Measurements from ENCODE around the gene RAB31. TPM values are rescaled to one million over a fixed set of nuclear protein-coding genes. Genes with fewer than 3 reads are reported as not detected.
A peak's percentile ranks its signal among the peaks of the same experiment; 100 is the strongest.

Gene RAB31
- total and polyA plus RNA-seq, 2 of the 13 experiments (the other 11 are each of a cell fraction or from before 2014, with no cell fraction given), result 1.1 to 1.7 TPM

DNA sequence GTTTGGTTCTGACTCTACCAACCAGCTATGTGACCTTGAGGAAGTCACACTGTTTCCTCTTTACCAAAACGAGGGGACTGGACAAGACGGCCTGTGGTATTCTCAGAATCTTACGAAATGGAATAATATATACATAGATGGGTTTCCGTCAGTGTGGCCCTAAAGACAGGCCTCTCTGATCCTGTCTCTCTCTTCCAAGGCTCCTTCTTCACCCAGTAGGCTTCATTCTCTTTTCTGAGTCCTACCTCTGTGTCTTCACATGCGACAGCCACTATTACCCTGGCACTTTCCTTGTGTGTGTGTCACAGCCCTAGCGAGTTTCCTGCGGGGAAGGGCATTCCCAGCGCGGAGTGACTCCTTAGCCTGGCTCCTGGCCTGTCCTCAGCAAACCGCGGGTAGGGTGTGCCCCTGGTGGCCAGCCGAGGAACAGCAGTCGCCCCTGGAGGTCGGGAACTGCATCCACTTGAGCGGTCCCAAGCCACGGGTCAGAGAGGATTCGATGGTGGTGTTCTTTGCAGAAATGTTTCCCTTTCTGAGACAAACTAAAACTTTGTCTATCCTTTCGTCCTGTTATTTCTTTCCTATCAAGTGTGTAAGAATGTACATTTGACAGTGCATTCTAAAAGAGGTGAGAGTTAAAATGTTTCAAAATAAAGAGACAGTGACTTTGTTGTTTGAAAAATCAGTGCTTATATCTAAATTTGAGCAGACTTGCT lies 63.3 kb downstream of the RAB31 start (continued):
- TF ChIP-seq, protein P1, sequence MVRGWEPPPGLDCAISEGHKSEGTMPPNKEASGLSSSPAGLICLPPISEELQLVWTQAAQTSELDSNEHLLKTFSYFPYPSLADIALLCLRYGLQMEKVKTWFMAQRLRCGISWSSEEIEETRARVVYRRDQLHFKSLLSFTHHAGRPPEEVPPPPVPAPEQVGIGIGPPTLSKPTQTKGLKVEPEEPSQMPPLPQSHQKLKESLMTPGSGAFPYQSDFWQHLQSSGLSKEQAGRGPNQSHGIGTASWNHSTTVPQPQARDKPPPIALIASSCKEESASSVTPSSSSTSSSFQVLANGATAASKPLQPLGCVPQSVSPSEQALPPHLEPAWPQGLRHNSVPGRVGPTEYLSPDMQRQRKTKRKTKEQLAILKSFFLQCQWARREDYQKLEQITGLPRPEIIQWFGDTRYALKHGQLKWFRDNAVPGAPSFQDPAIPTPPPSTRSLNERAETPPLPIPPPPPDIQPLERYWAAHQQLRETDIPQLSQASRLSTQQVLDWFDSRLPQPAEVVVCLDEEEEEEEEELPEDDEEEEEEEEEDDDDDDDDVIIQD (CRISPR knock-in tag; IDR thresholded peaks at IDR 0.05; ENCODE audit: low read depth), result no peak
- TF ChIP-seq ZNF253 (CRISPR knock-in tag; IDR thresholded peaks at IDR 0.05; ENCODE audit: borderline replicate concordance), result no peak
- peak; percentile 32; the same call in 1 of the 2 replicates for TF ChIP-seq ZFY (CRISPR knock-in tag; IDR thresholded peaks at IDR 0.05)
- TF ChIP-seq GATAD2A (CRISPR knock-in tag; IDR thresholded peaks at IDR 0.05), result peak; percentile 56; the same call in 1 of the 2 replicates
- TF ChIP-seq, protein P2, sequence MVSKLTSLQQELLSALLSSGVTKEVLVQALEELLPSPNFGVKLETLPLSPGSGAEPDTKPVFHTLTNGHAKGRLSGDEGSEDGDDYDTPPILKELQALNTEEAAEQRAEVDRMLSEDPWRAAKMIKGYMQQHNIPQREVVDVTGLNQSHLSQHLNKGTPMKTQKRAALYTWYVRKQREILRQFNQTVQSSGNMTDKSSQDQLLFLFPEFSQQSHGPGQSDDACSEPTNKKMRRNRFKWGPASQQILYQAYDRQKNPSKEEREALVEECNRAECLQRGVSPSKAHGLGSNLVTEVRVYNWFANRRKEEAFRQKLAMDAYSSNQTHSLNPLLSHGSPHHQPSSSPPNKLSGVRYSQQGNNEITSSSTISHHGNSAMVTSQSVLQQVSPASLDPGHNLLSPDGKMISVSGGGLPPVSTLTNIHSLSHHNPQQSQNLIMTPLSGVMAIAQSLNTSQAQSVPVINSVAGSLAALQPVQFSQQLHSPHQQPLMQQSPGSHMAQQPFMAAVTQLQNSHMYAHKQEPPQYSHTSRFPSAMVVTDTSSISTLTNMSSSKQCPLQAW (CRISPR knock-in tag; IDR thresholded peaks at IDR 0.05), result peak; percentile 76; the same call in 1 of the 2 replicates
- TF ChIP-seq, protein P3, sequence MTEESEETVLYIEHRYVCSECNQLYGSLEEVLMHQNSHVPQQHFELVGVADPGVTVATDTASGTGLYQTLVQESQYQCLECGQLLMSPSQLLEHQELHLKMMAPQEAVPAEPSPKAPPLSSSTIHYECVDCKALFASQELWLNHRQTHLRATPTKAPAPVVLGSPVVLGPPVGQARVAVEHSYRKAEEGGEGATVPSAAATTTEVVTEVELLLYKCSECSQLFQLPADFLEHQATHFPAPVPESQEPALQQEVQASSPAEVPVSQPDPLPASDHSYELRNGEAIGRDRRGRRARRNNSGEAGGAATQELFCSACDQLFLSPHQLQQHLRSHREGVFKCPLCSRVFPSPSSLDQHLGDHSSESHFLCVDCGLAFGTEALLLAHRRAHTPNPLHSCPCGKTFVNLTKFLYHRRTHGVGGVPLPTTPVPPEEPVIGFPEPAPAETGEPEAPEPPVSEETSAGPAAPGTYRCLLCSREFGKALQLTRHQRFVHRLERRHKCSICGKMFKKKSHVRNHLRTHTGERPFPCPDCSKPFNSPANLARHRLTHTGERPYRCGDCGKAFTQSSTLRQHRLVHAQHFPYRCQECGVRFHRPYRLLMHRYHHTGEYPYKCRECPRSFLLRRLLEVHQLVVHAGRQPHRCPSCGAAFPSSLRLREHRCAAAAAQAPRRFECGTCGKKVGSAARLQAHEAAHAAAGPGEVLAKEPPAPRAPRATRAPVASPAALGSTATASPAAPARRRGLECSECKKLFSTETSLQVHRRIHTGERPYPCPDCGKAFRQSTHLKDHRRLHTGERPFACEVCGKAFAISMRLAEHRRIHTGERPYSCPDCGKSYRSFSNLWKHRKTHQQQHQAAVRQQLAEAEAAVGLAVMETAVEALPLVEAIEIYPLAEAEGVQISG (CRISPR knock-in tag; IDR thresholded peaks at IDR 0.05), result peak; percentile 35; the same call in 1 of the 2 replicates
- no peak for TF ChIP-seq ZC3H13 (CRISPR knock-in tag; IDR thresholded peaks at IDR 0.05)
- TF ChIP-seq, protein P4, sequence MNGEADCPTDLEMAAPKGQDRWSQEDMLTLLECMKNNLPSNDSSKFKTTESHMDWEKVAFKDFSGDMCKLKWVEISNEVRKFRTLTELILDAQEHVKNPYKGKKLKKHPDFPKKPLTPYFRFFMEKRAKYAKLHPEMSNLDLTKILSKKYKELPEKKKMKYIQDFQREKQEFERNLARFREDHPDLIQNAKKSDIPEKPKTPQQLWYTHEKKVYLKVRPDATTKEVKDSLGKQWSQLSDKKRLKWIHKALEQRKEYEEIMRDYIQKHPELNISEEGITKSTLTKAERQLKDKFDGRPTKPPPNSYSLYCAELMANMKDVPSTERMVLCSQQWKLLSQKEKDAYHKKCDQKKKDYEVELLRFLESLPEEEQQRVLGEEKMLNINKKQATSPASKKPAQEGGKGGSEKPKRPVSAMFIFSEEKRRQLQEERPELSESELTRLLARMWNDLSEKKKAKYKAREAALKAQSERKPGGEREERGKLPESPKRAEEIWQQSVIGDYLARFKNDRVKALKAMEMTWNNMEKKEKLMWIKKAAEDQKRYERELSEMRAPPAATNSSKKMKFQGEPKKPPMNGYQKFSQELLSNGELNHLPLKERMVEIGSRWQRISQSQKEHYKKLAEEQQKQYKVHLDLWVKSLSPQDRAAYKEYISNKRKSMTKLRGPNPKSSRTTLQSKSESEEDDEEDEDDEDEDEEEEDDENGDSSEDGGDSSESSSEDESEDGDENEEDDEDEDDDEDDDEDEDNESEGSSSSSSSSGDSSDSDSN (CRISPR knock-in tag; IDR thresholded peaks at IDR 0.05), result peak; percentile 24; the same call in 1 of the 2 replicates
- TF ChIP-seq, protein P5, sequence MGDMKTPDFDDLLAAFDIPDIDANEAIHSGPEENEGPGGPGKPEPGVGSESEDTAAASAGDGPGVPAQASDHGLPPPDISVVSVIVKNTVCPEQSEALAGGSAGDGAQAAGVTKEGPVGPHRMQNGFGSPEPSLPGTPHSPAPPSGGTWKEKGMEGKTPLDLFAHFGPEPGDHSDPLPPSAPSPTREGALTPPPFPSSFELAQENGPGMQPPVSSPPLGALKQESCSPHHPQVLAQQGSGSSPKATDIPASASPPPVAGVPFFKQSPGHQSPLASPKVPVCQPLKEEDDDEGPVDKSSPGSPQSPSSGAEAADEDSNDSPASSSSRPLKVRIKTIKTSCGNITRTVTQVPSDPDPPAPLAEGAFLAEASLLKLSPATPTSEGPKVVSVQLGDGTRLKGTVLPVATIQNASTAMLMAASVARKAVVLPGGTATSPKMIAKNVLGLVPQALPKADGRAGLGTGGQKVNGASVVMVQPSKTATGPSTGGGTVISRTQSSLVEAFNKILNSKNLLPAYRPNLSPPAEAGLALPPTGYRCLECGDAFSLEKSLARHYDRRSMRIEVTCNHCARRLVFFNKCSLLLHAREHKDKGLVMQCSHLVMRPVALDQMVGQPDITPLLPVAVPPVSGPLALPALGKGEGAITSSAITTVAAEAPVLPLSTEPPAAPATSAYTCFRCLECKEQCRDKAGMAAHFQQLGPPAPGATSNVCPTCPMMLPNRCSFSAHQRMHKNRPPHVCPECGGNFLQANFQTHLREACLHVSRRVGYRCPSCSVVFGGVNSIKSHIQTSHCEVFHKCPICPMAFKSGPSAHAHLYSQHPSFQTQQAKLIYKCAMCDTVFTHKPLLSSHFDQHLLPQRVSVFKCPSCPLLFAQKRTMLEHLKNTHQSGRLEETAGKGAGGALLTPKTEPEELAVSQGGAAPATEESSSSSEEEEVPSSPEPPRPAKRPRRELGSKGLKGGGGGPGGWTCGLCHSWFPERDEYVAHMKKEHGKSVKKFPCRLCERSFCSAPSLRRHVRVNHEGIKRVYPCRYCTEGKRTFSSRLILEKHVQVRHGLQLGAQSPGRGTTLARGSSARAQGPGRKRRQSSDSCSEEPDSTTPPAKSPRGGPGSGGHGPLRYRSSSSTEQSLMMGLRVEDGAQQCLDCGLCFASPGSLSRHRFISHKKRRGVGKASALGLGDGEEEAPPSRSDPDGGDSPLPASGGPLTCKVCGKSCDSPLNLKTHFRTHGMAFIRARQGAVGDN (CRISPR knock-in tag; IDR thresholded peaks at IDR 0.05), result peak; percentile 58
- TF ChIP-seq, protein P6, sequence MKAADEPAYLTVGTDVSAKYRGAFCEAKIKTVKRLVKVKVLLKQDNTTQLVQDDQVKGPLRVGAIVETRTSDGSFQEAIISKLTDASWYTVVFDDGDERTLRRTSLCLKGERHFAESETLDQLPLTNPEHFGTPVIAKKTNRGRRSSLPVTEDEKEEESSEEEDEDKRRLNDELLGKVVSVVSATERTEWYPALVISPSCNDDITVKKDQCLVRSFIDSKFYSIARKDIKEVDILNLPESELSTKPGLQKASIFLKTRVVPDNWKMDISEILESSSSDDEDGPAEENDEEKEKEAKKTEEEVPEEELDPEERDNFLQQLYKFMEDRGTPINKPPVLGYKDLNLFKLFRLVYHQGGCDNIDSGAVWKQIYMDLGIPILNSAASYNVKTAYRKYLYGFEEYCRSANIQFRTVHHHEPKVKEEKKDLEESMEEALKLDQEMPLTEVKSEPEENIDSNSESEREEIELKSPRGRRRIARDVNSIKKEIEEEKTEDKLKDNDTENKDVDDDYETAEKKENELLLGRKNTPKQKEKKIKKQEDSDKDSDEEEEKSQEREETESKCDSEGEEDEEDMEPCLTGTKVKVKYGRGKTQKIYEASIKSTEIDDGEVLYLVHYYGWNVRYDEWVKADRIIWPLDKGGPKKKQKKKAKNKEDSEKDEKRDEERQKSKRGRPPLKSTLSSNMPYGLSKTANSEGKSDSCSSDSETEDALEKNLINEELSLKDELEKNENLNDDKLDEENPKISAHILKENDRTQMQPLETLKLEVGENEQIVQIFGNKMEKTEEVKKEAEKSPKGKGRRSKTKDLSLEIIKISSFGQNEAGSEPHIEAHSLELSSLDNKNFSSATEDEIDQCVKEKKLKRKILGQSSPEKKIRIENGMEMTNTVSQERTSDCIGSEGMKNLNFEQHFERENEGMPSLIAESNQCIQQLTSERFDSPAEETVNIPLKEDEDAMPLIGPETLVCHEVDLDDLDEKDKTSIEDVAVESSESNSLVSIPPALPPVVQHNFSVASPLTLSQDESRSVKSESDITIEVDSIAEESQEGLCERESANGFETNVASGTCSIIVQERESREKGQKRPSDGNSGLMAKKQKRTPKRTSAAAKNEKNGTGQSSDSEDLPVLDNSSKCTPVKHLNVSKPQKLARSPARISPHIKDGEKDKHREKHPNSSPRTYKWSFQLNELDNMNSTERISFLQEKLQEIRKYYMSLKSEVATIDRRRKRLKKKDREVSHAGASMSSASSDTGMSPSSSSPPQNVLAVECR (CRISPR knock-in tag; IDR thresholded peaks at IDR 0.05; ENCODE audit: borderline replicate concordance), result peak; percentile 34; the same call in 1 of the 2 replicates
